Pons (tissue), 1 donor: Measurements from ENCODE around the gene SP140.
"Not testable (repeated sequence)": the region's sequence is repeated elsewhere in the genome, so short reads cannot be mapped to it uniquely, and the experiment has no call there.

Source experiments
- DNase-seq: peaks from one replicate; pipeline ENCODE4 v3.0.0-alpha.2; 2016; ENCODE audit warnings: low spot score

SP140 gene

GRCh38 chr2:230326453-230327417 is 101.2 kb downstream of the SP140 start, which contains the start of gene SP140L:
Gene SP140L, plus strand, starts transcription at chr2:230327193. Its CDS starts 77 bp downstream, at chr2:230327270.
- DNase-seq: peak; percentile 57

- peak; percentile 37 for DNase-seq
These were observed 102.0 kb downstream of the SP140 start for GRCh38 chr2:230327418-230328154.

- DNase-seq: no peak
These were observed 102.6 kb downstream of the SP140 start for GRCh38 chr2:230328155-230328458.

GRCh38 chr2:230329946-230330605 is 104.5 kb downstream of the SP140 start:
- DNase-seq: peak; percentile 13

GRCh38 chr2:230330725-230331124 is 105.2 kb downstream of the SP140 start:
- no peak for DNase-seq

GRCh38 chr2:230335461-230335863 is 109.9 kb downstream of the SP140 start:
- DNase-seq: no peak

GRCh38 chr2:230335864-230336506 is 110.4 kb downstream of the SP140 start:
- no peak for DNase-seq

GRCh38 chr2:230341936-230342528 is 116.5 kb downstream of the SP140 start:
- not testable (repeated sequence) for DNase-seq

- not testable (repeated sequence) for DNase-seq
These were observed 117.6 kb downstream of the SP140 start for GRCh38 chr2:230343041-230343624.

- no peak for DNase-seq
These were observed 118.2 kb downstream of the SP140 start for GRCh38 chr2:230343747-230344146.

- no peak for DNase-seq
These were observed 120.9 kb downstream of the SP140 start for GRCh38 chr2:230346465-230346864.

GRCh38 chr2:230346921-230347533 is 121.5 kb downstream of the SP140 start:
- no peak for DNase-seq

GRCh38 chr2:230347659-230348305 is 122.2 kb downstream of the SP140 start:
- no peak for DNase-seq

GRCh38 chr2:230348787-230349186 is 123.3 kb downstream of the SP140 start:
- no peak for DNase-seq

GRCh38 chr2:230356084-230356483 is 130.5 kb downstream of the SP140 start:
- no peak for DNase-seq

GRCh38 chr2:230358305-230358704 is 132.8 kb downstream of the SP140 start:
- DNase-seq: no peak

- no peak for DNase-seq
These were observed 134.5 kb downstream of the SP140 start for GRCh38 chr2:230360028-230360427.

GRCh38 chr2:230362030-230362691 is 136.6 kb downstream of the SP140 start:
- no peak for DNase-seq
